K562 (cell line): ENCODE measurements around the gene HTR1D. TPM values are rescaled to one million over a fixed set of nuclear protein-coding genes. Genes with fewer than 3 reads are reported as not detected.

Source experiments
- ATAC-seq: fragments of 200-7000 bp; cut with Tn5 transposase; 3 replicates; pipeline ENCODE4 v1.9.1; 2020; ENCODE audit warnings: moderate library complexity
- BruUV-seq: library from RNA; stranded (reverse); fragments of 400-500 nt; replicated peaks from 2 replicates; lab custom pipeline; 2021; lab: Mats Ljungman, UMichigan
- CTCF ChIA-PET: fragments of 300-600 bp; formaldehyde crosslinking; extraction: SDS; loops from one replicate; lab custom pipeline; 2021; ENCODE audit warnings: low intra/inter-chr PET ratio; lab: Yijun Ruan, JAX
- POLR2A ChIA-PET: fragments of 300-600, 350-650 bp; sonication (Branson Sonifier 250); formaldehyde crosslinking; extraction: SDS; loops from one replicate; lab custom pipeline; 2021; ENCODE audit warnings: antibody characterized with exemption, inconsistent platforms; lab: Yijun Ruan, JAX
- DNase-seq, 4 experiments: peaks; one replicate each; pipeline versions ENCODE4 v3.0.0 to v3.0.0-alpha.2; 2011 to 2018; ENCODE audit warnings: low spot score in 3 of 4, mixed read lengths in 3 of 4; ENCODE audit errors: extremely low read depth in 1 of 4
- FAIRE-seq: peaks from 2 replicates; lab custom pipeline; 2011; peaks lifted over from hg19 to GRCh38; lab: Jason Lieb, UNC
- H2AFZ ChIP-seq: 2 replicates; pipeline ENCODE4 v1.6.0; 2011; ENCODE audit warnings: low read depth, low read length, control low read depth, inconsistent platforms
- H3K27ac ChIP-seq: fragments of 200-600 bp; 3 replicates; pipeline ENCODE4 v1.8.0; 2011; ENCODE audit warnings: low read depth, mild to moderate bottlenecking, control low read depth, inconsistent platforms, low read length, moderate library complexity, mixed read lengths; ENCODE audit errors: extremely low read depth
- H3K27me3 ChIP-seq, 2 experiments: fragments of 300-600 bp in 1 of 2; 2 replicates in 1 of 2; 3 replicates in 1 of 2; pipeline versions ENCODE4 v1.6.0 to v1.8.0; 2011; ENCODE audit warnings: inconsistent platforms in 2 of 2, low read length in 2 of 2, mild to moderate bottlenecking in 1 of 2, mixed read lengths in 1 of 2, moderate library complexity in 1 of 2; ENCODE audit not compliant: control insufficient read depth in 2 of 2, insufficient read depth in 2 of 2
- H3K36me3 ChIP-seq: fragments of 300-600 bp; 3 replicates; pipeline ENCODE4 v1.8.0; 2011; ENCODE audit warnings: mild to moderate bottlenecking, low read length, inconsistent platforms; ENCODE audit not compliant: control insufficient read depth, insufficient read depth
- H3K4me1 ChIP-seq, 2 experiments: fragments of 200-600 bp in 1 of 2; replicated peaks in 1 of 2; 2 replicates in 1 of 2; 3 replicates in 1 of 2; pipeline versions ENCODE4 v1.5.1 to v1.8.0; 2011; ENCODE audit warnings: inconsistent platforms in 2 of 2, low read length in 2 of 2, mild to moderate bottlenecking in 1 of 2, mixed read lengths in 1 of 2, moderate library complexity in 1 of 2; ENCODE audit not compliant: control insufficient read depth in 2 of 2, insufficient read depth in 2 of 2
- H3K4me2 ChIP-seq: 2 replicates; pipeline ENCODE4 v1.6.1; 2011; ENCODE audit warnings: low read length, control low read depth, inconsistent platforms, mixed read lengths; ENCODE audit not compliant: insufficient read depth
- H3K4me3 ChIP-seq: fragments of 200-600 bp; sonication (generic), shearing (Covaris generic); 2 replicates; pipeline ENCODE4 v1.5.1; 2016; ENCODE audit warnings: control low read depth, inconsistent platforms
- H3K79me2 ChIP-seq: fragments of 200-600 bp; 3 replicates; pipeline ENCODE4 v1.8.0; 2011; ENCODE audit warnings: low read length, inconsistent platforms; ENCODE audit not compliant: control insufficient read depth, insufficient read depth
- H3K9ac ChIP-seq, 2 experiments: 2 replicates each; pipeline versions ENCODE4 v1.6.0 to v1.6.1; 2011; ENCODE audit warnings: low read depth in 2 of 2, low read length in 2 of 2, control low read depth in 1 of 2, inconsistent platforms in 1 of 2, mild to moderate bottlenecking in 1 of 2, mixed read lengths in 1 of 2; ENCODE audit not compliant: insufficient read depth in 1 of 2
- H3K9me1 ChIP-seq: one replicate; pipeline ENCODE4 v1.6.0; 2011; ENCODE audit warnings: inconsistent platforms, mild to moderate bottlenecking, low read length, moderate library complexity; ENCODE audit not compliant: control insufficient read depth, insufficient read depth
- H3K9me3 ChIP-seq: replicated peaks from 2 replicates; pipeline ENCODE4 v1.5.1; 2011; ENCODE audit warnings: low read depth, low read length, inconsistent platforms; ENCODE audit not compliant: control insufficient read depth, insufficient read depth
- H4K20me1 ChIP-seq: replicated peaks from 2 replicates; pipeline ENCODE4 v1.6.1; 2011; ENCODE audit warnings: low read length, inconsistent platforms, mixed read lengths; ENCODE audit not compliant: control insufficient read depth, insufficient read depth
- GATA2 ChIP-seq: sonication (generic); formaldehyde crosslinking; IDR thresholded peaks from 2 replicates; pipeline ENCODE4 v1.4.0; 2020; ENCODE audit warnings: mild to moderate bottlenecking, missing genetic modification reagents
- NRF1 ChIP-seq, 2 experiments: fragments of 450-650 bp; IDR thresholded peaks in 1 of 2; conservative IDR thresholded peaks in 1 of 2; 2 replicates each; pipeline ENCODE4 v1.6.1; 2014; ENCODE audit warnings: mild to moderate bottlenecking in 2 of 2
- SPI1 ChIP-seq: IDR thresholded peaks from 2 replicates; pipeline ENCODE4 v1.6.1; 2011; ENCODE audit warnings: low read depth, low read length, control low read depth, borderline replicate concordance
- ZBTB11 ChIP-seq, 3 experiments: fragments of 200-800 bp in 1 of 3; fragments of 250-450 bp in 1 of 3; fragments of 450-650 bp in 1 of 3; sonication (Bioruptor Pico) in 1 of 3; sonication (Bioruptor generic) in 1 of 3; formaldehyde crosslinking in 1 of 3; IDR thresholded peaks; 2 replicates each; pipeline versions ENCODE4 v1.6.1 to v1.8.0; 2016 to 2022; ENCODE audit warnings: mild to moderate bottlenecking in 2 of 3, missing genetic modification characterization in 2 of 3, missing compliant biosample characterization in 1 of 3, moderate library complexity in 1 of 3
- ZBTB8A ChIP-seq: fragments of 450-650 bp; IDR thresholded peaks from 2 replicates; pipeline ENCODE4 v1.6.1; 2018; ENCODE audit warnings: mild to moderate bottlenecking, moderate library complexity; ENCODE audit not compliant: partially characterized antibody
- WGBS: fragments of 100-300 bp; shearing (Covaris generic); methylation state at CpG from one replicate; pipeline ENCODE4 v1.1.6; 2016; ENCODE audit warnings: low coverage, mixed read lengths; ENCODE audit not compliant: insufficient coverage; ENCODE audit errors: missing lambda C conversion rate; 5-methylcytosine and 5-hydroxymethylcytosine counted together
- in situ Hi-C: fragments of 300-500 bp; cut with MboI; formaldehyde crosslinking; loops from 4 replicates; pipeline ENCODE4 v1.15.0; 2018; ENCODE audit warnings: inconsistent platforms, mixed read lengths
- intact Hi-C: fragments of 100-400 bp; cut with micrococcal nuclease; formaldehyde crosslinking; loops from 2 replicates; pipeline ENCODE4 v1.14.2; 2022
- polyA plus RNA-seq, 8 experiments: library from polyadenylated mRNA; depleted of rRNA in 4 of 8; stranded (reverse) in 5 of 8; unstranded in 3 of 8; fragments of >200 nt; fragmentation: Nextera tagmentation in 2 of 8; fragmentation: Illumina TruSeq in 1 of 8; extraction: Ambion mirVana in 2 of 8; extraction: Trizol in 1 of 8; gene quantifications; 2 replicates each; pipeline versions ENCODE4 v1.2.1 to v1.2.3, GENCODE V29; 2011 to 2014; ENCODE audit warnings: inconsistent platforms in 1 of 8, missing spikeins in 1 of 8
- total RNA-seq, 7 experiments: library from RNA; depleted of rRNA in 6 of 7; stranded (reverse); fragments of >200 nt in 6 of 7; fragmentation: Illumina TruSeq in 2 of 7; extraction: Trizol in 2 of 7; gene quantifications; 2 replicates each; pipeline versions ENCODE4 v1.2.1 to v1.2.3, GENCODE V29; 2011 to 2021; ENCODE audit warnings: low replicate concordance in 1 of 7

Gene HTR1D
- total and polyA plus RNA-seq, 9 of the 15 experiments (the other 6 are each of a cell fraction or from before 2014, with no cell fraction given): 0.03 to 0.09 (median 0.04) TPM; not detected in 4

- H3K79me2 ChIP-seq: no peaks in the 10 kb centered on the region
- ATAC-seq (no peak), DNase-seq (no peak), FAIRE-seq (no peak)
- WGBS: 2% methylated on average over 4 of the region's 4 CpGs
- no peaks in the 10 kb centered on the region for H3K9me1 ChIP-seq
- H2AFZ ChIP-seq: no peak overlapping the region
- no peak overlapping the region for H3K9ac ChIP-seq
- TF ChIP-seq SPI1 (peak; percentile 48; the same call in 1 of the 2 replicates), NRF1 (conservative IDR thresholded peaks at IDR 0.05 in 1 of 2, IDR thresholded peaks at IDR 0.05 in 1 of 2) (peak; percentile 76 to 79), GATA2 (CRISPR knock-in tag) (peak; percentile 16; the same call in 1 of the 2 replicates), ZBTB11 (CRISPR knock-in tag; IDR thresholded peaks at IDR 0.05) (no peak), ZBTB8A (no peak)
- CTCF ChIA-PET: no interaction called here
- intact Hi-C loops: loop anchor here (10.0 kb wide), 1 partner anchor 323 kb away; the partner anchor contains the start of gene E2F2
- POLR2A ChIA-PET: no interaction called here
- no peak overlapping the region for H3K27ac ChIP-seq
- no TSS peak for BruUV-seq
- peaks cover 0 to 5% of the 10 kb centered on the region in 2 experiments; a peak in 4 of 5 replicates for H3K4me1 ChIP-seq
- H3K4me3 ChIP-seq: no peak overlapping the region
- H3K27me3 ChIP-seq: peaks cover 8 to 31% of the 10 kb centered on the region in 2 experiments
- no peak overlapping the region for H3K4me2 ChIP-seq
- 0 out of 2 replicates have a peak, but pooled peaks cover 9% of the 10 kb centered on the region for H4K20me1 ChIP-seq
- no peaks in the 10 kb centered on the region for H3K9me3 ChIP-seq
- H3K36me3 ChIP-seq: no peaks in the 10 kb centered on the region
- in situ Hi-C loops: loop anchor here (10.0 kb wide), 1 partner anchor 323 kb away; the partner anchor contains the start of gene E2F2
Observed at GRCh38 chr1:23211955-23212354, 5.3 kb downstream of the HTR1D start.
